ENCODE results near the gene RAX. TPM values are rescaled to one million over a fixed set of nuclear protein-coding genes. Genes with fewer than 3 reads are reported as not detected.

Gene RAX
- total RNA-seq, 1 experiment from 2014 or later, result 0.37 TPM

GRCh38 chr18:59264121-59264571 is 9.1 kb downstream of the RAX start:
- peaks cover 61% of the 10 kb centered on the region for H3K27me3 ChIP-seq (ENCODE audit: insufficient read depth, low read length)
- no peak for TF ChIP-seq CTCF (conservative IDR thresholded peaks at IDR 0.05)
- H3T11ph ChIP-seq (ENCODE audit: low read length), result no peak overlapping the region
- no peak overlapping the region for H2BK12ac ChIP-seq (ENCODE audit: insufficient read length, low read depth, low read length)
- no peak overlapping the region for H3K18ac ChIP-seq (ENCODE audit: insufficient read length, low read depth, low read length)
- no peak overlapping the region for H2BK120ac ChIP-seq (ENCODE audit: low read depth, low read length, poor library complexity, severe bottlenecking)
- H3K4ac ChIP-seq (ENCODE audit: low read depth, low read length), result no peak overlapping the region
- H3K27ac Mint-ChIP-seq, result no peak overlapping the region
- peak overlapping the region; percentile 30 to 77; a peak in 3 of 5 replicates for H3K4me3 Mint-ChIP-seq
- no peak overlapping the region for H3K56ac ChIP-seq (ENCODE audit: insufficient read length, low read depth, low read length)
- H3K79me1 ChIP-seq (ENCODE audit: insufficient read depth, low read depth, low read length, poor library complexity, severe bottlenecking), result no peaks in the 10 kb centered on the region
- H3K14ac ChIP-seq (ENCODE audit: insufficient read depth, low read length), result no peak overlapping the region
- peaks cover 99% of the 10 kb centered on the region for H3K27me3 Mint-ChIP-seq (ENCODE audit: low read depth)
- no peak overlapping the region for H3K9ac ChIP-seq (ENCODE audit: extremely low read depth, insufficient read length, low read length)
- H4K8ac ChIP-seq (replicated peaks; ENCODE audit: insufficient read length, low read depth, low read length), result no peak overlapping the region
- no peaks in the 10 kb centered on the region for H4K20me1 ChIP-seq (ENCODE audit: control insufficient read depth, insufficient read depth, insufficient read length)
- H4K5ac ChIP-seq (ENCODE audit: insufficient read length, low read depth, low read length), result no peak overlapping the region
- WGBS (ENCODE audit: extremely low coverage, insufficient read length, low lambda C conversion rate), result no CpG with 5 or more reads among the region's 17 CpGs
- H3K4me2 ChIP-seq (ENCODE audit: insufficient read depth, insufficient read length, low read length), result peak overlapping the region; percentile 66
- no peak overlapping the region for H2AK5ac ChIP-seq (ENCODE audit: insufficient read length, low read length)
- no peaks in the 10 kb centered on the region; a peak in 1 of 7 replicates for H3K36me3 Mint-ChIP-seq (ENCODE audit: insufficient read depth in 1 of 3, low read depth in 3 of 3)
- no peaks in the 10 kb centered on the region for H3K9me3 ChIP-seq (ENCODE audit: control insufficient read depth, low read depth, low read length)
- no peak overlapping the region for H3K27ac ChIP-seq (ENCODE audit: insufficient read length, low read depth, low read length)
- H3K4me1 Mint-ChIP-seq, result peaks cover 21 to 26% of the 10 kb centered on the region in 2 experiments
- H2BK15ac ChIP-seq (ENCODE audit: low read depth, low read length), result no peak overlapping the region
- no peak overlapping the region for H2AFZ ChIP-seq (ENCODE audit: low read length)
- no peaks in the 10 kb centered on the region for H3K79me2 ChIP-seq (ENCODE audit: insufficient read depth, low read length)
- H4K91ac ChIP-seq (ENCODE audit: insufficient read length, low read depth, low read length), result no peak overlapping the region
- DNase-seq, result peak; percentile 59
- peaks cover 14% of the 10 kb centered on the region for H3K23me2 ChIP-seq (ENCODE audit: insufficient read length, low read depth, low read length, poor library complexity, severe bottlenecking)
- H2BK20ac ChIP-seq (ENCODE audit: low read depth, low read length, poor library complexity, severe bottlenecking), result no peak overlapping the region
- peaks cover 0 to 7% of the 10 kb centered on the region in 2 experiments; a peak in 3 of 5 replicates for H3K9me3 Mint-ChIP-seq
- peaks cover 4% of the 10 kb centered on the region; the same call in 1 of the 2 replicates for H3K4me1 ChIP-seq (ENCODE audit: insufficient read depth, low read length)
- no peak overlapping the region for H2BK5ac ChIP-seq (ENCODE audit: insufficient read length, low read length)
- no peak overlapping the region for H3K23ac ChIP-seq (ENCODE audit: insufficient read length, low read depth, low read length)
